ENCODE data around the gene TRUB2.

Gene TRUB2

GRCh38 chr9:128258326-128258725, 63.9 kb downstream of the TRUB2 start:
- Mint-ChIP-seq H3K4me1 (no peaks in the 10 kb centered on the region), H3K27ac (no peak overlapping the region), H3K9me3 (no peaks in the 10 kb centered on the region), H3K4me3 (no peak overlapping the region), H3K36me3 (peaks cover 24% of the 10 kb centered on the region), H3K27me3 (peaks cover 8% of the 10 kb centered on the region)
- no peak for DNase-seq
- CTCF ChIA-PET: no interaction called here

GRCh38 chr9:128257907-128258306, 64.3 kb downstream of the TRUB2 start:
- Mint-ChIP-seq H3K36me3 (peaks cover 24% of the 10 kb centered on the region), H3K4me1 (no peaks in the 10 kb centered on the region), H3K27ac (no peak overlapping the region), H3K4me3 (no peak overlapping the region), H3K9me3 (no peaks in the 10 kb centered on the region), H3K27me3 (peaks cover 12% of the 10 kb centered on the region)
- CTCF ChIA-PET: no interaction called here
- no peak for DNase-seq

GRCh38 chr9:128257086-128257825, 65.0 kb downstream of the TRUB2 start:
- H3K27me3 Mint-ChIP-seq: peaks cover 19% of the 10 kb centered on the region
- H3K36me3 Mint-ChIP-seq: peaks cover 17% of the 10 kb centered on the region
- DNase-seq: no peak
- no peaks in the 10 kb centered on the region for H3K4me1 Mint-ChIP-seq
- CTCF ChIA-PET: no interaction called here
- no peak overlapping the region for H3K27ac Mint-ChIP-seq
- H3K9me3 Mint-ChIP-seq: no peaks in the 10 kb centered on the region
- H3K4me3 Mint-ChIP-seq: no peak overlapping the region

All from activated naive CD4-positive, alpha-beta T cell treated with anti-CD3 and anti-CD28 coated beads, Interleukin-2, amount 10 ng/mL, durations not matched to agents 7 days and 5 days (primary cell).